Activated T-cell treated with anti-CD3 and anti-CD28 coated beads, Interleukin-2, amount 50 U/mL, for 24 hours (primary cell): ENCODE measurements around the gene LNPEP.
A peak's percentile ranks its signal among the peaks of the same experiment; 100 is the strongest.

ENCODE experiments used
- DNase-seq: peaks from one replicate; pipeline ENCODE4 v3.0.0-alpha.2; 2020
- H3K27ac Mint-ChIP-seq: 2 replicates; pipeline ENCODE4 v1.8.0; 2020; ENCODE audit warnings: mild to moderate bottlenecking, mixed read lengths
- H3K27me3 Mint-ChIP-seq: 2 replicates; pipeline ENCODE4 v1.8.0; 2020; ENCODE audit warnings: mixed read lengths
- H3K36me3 Mint-ChIP-seq: 2 replicates; pipeline ENCODE4 v1.8.0; 2020; ENCODE audit warnings: low read depth, mixed read lengths
- H3K4me1 Mint-ChIP-seq: 2 replicates; pipeline ENCODE4 v1.8.0; 2020; ENCODE audit warnings: low read depth, mixed read lengths
- H3K4me3 Mint-ChIP-seq: 2 replicates; pipeline ENCODE4 v1.8.0; 2020; ENCODE audit warnings: mild to moderate bottlenecking, moderate library complexity, mixed read lengths
- H3K9me3 Mint-ChIP-seq: 2 replicates; pipeline ENCODE4 v1.8.0; 2020; ENCODE audit warnings: mixed read lengths

The LNPEP gene

GRCh38 chr5:96936431-96937320 is 796 bp downstream of the LNPEP start:
- H3K4me1 Mint-ChIP-seq, result peaks cover 74% of the 10 kb centered on the region

GRCh38 chr5:96940586-96940985 is 4.7 kb downstream of the LNPEP start:
- H3K27ac Mint-ChIP-seq, result peak overlapping the region; percentile 80
- H3K4me1 Mint-ChIP-seq, result peaks cover 76% of the 10 kb centered on the region
- peaks cover 40% of the 10 kb centered on the region for H3K36me3 Mint-ChIP-seq
- no peaks in the 10 kb centered on the region for H3K27me3 Mint-ChIP-seq
- H3K4me3 Mint-ChIP-seq, result no peak overlapping the region
- DNase-seq, result no peak
- no peaks in the 10 kb centered on the region for H3K9me3 Mint-ChIP-seq

More at GRCh38 chr5:96936431-96937320, 796 bp downstream of the LNPEP start:
- peak; percentile 66 for DNase-seq
- Mint-ChIP-seq H3K36me3 (peaks cover 40% of the 10 kb centered on the region), H3K4me3 (peak overlapping the region; percentile 94), H3K27ac (peak overlapping the region; percentile 95), H3K9me3 (no peaks in the 10 kb centered on the region), H3K27me3 (no peaks in the 10 kb centered on the region)

GRCh38 chr5:96941140-96941539 is 5.3 kb downstream of the LNPEP start:
- Mint-ChIP-seq H3K27me3 (no peaks in the 10 kb centered on the region), H3K4me1 (peaks cover 82% of the 10 kb centered on the region), H3K36me3 (peaks cover 37% of the 10 kb centered on the region), H3K27ac (peak overlapping the region; percentile 6), H3K9me3 (no peaks in the 10 kb centered on the region), H3K4me3 (no peak overlapping the region)
- DNase-seq, result no peak

- Mint-ChIP-seq H3K36me3 (peaks cover 31% of the 10 kb centered on the region), H3K27ac (peak overlapping the region; percentile 78), H3K4me1 (peaks cover 85% of the 10 kb centered on the region), H3K27me3 (no peaks in the 10 kb centered on the region), H3K9me3 (no peaks in the 10 kb centered on the region), H3K4me3 (no peak overlapping the region)
- no peak for DNase-seq
These were observed 6.2 kb downstream of the LNPEP start for GRCh38 chr5:96942078-96942477.

GRCh38 chr5:96942911-96943310 is 7.0 kb downstream of the LNPEP start:
- H3K4me3 Mint-ChIP-seq, result no peak overlapping the region

GRCh38 chr5:96943799-96944198 is 7.9 kb downstream of the LNPEP start:
- Mint-ChIP-seq H3K27me3 (no peaks in the 10 kb centered on the region), H3K4me3 (no peak overlapping the region), H3K27ac (peak overlapping the region; percentile 48), H3K9me3 (no peaks in the 10 kb centered on the region), H3K4me1 (peaks cover 76% of the 10 kb centered on the region), H3K36me3 (peaks cover 24% of the 10 kb centered on the region)
- DNase-seq, result no peak

More at GRCh38 chr5:96942911-96943310, 7.0 kb downstream of the LNPEP start:
- Mint-ChIP-seq H3K36me3 (peaks cover 29% of the 10 kb centered on the region), H3K27ac (no peak overlapping the region), H3K4me1 (peaks cover 81% of the 10 kb centered on the region), H3K9me3 (no peaks in the 10 kb centered on the region), H3K27me3 (no peaks in the 10 kb centered on the region)
- DNase-seq, result no peak

- H3K27me3 Mint-ChIP-seq, result no peaks in the 10 kb centered on the region
- H3K4me3 Mint-ChIP-seq, result no peak overlapping the region
- H3K36me3 Mint-ChIP-seq, result peaks cover 32% of the 10 kb centered on the region
- H3K4me1 Mint-ChIP-seq, result peaks cover 76% of the 10 kb centered on the region
- DNase-seq, result no peak
- H3K9me3 Mint-ChIP-seq, result peaks cover 5% of the 10 kb centered on the region
- no peak overlapping the region for H3K27ac Mint-ChIP-seq
These were observed 9.4 kb downstream of the LNPEP start for GRCh38 chr5:96945144-96945897.

GRCh38 chr5:96946381-96946780 is 10.5 kb downstream of the LNPEP start:
- no peak overlapping the region for H3K27ac Mint-ChIP-seq
- H3K9me3 Mint-ChIP-seq, result peaks cover 5% of the 10 kb centered on the region
- no peak for DNase-seq
- H3K36me3 Mint-ChIP-seq, result peaks cover 31% of the 10 kb centered on the region
- H3K4me1 Mint-ChIP-seq, result peaks cover 73% of the 10 kb centered on the region
- no peak overlapping the region for H3K4me3 Mint-ChIP-seq
- no peaks in the 10 kb centered on the region for H3K27me3 Mint-ChIP-seq

GRCh38 chr5:96952118-96952750 is 16.4 kb downstream of the LNPEP start:
- Mint-ChIP-seq H3K9me3 (peaks cover 5% of the 10 kb centered on the region), H3K36me3 (peaks cover 24% of the 10 kb centered on the region), H3K4me3 (no peak overlapping the region), H3K27ac (peak overlapping the region; percentile 69), H3K4me1 (peaks cover 73% of the 10 kb centered on the region), H3K27me3 (no peaks in the 10 kb centered on the region)
- no peak for DNase-seq

GRCh38 chr5:96952974-96953730 is 17.3 kb downstream of the LNPEP start:
- H3K4me3 Mint-ChIP-seq, result no peak overlapping the region
- DNase-seq, result no peak
- no peaks in the 10 kb centered on the region for H3K27me3 Mint-ChIP-seq
- peaks cover 5% of the 10 kb centered on the region for H3K9me3 Mint-ChIP-seq
- peaks cover 24% of the 10 kb centered on the region for H3K36me3 Mint-ChIP-seq
- peaks cover 78% of the 10 kb centered on the region for H3K4me1 Mint-ChIP-seq
- peak overlapping the region; percentile 69 for H3K27ac Mint-ChIP-seq

GRCh38 chr5:96957254-96958049 is 21.6 kb downstream of the LNPEP start:
- Mint-ChIP-seq H3K27me3 (no peaks in the 10 kb centered on the region), H3K9me3 (no peaks in the 10 kb centered on the region), H3K4me1 (peaks cover 80% of the 10 kb centered on the region), H3K36me3 (peaks cover 15% of the 10 kb centered on the region), H3K27ac (peak overlapping the region; percentile 92), H3K4me3 (peak overlapping the region; percentile 67)
- no peak for DNase-seq

GRCh38 chr5:96958977-96959376 is 23.1 kb downstream of the LNPEP start:
- Mint-ChIP-seq H3K27ac (peak overlapping the region; percentile 92), H3K27me3 (no peaks in the 10 kb centered on the region), H3K36me3 (peaks cover 18% of the 10 kb centered on the region), H3K4me3 (peak overlapping the region; percentile 67), H3K9me3 (no peaks in the 10 kb centered on the region), H3K4me1 (peaks cover 79% of the 10 kb centered on the region)
- no peak for DNase-seq

- peak overlapping the region; percentile 50 for H3K4me3 Mint-ChIP-seq
- DNase-seq, result no peak
- H3K36me3 Mint-ChIP-seq, result peaks cover 21% of the 10 kb centered on the region
- peak overlapping the region; percentile 82 for H3K27ac Mint-ChIP-seq
- peaks cover 1% of the 10 kb centered on the region for H3K9me3 Mint-ChIP-seq
- H3K27me3 Mint-ChIP-seq, result no peaks in the 10 kb centered on the region
- H3K4me1 Mint-ChIP-seq, result peaks cover 85% of the 10 kb centered on the region
These were observed 25.2 kb downstream of the LNPEP start for GRCh38 chr5:96961053-96961452.
